WTC11 (cell line): ENCODE measurements around the gene RNF224. TPM values are rescaled to one million over a fixed set of nuclear protein-coding genes. Genes with fewer than 3 reads are reported as not detected.

Experiments
- ATAC-seq: fragments of 200-7000 bp; cut with Tn5 transposase; 2 replicates; pipeline ENCODE4 v1.10.0; 2021; ENCODE audit warnings: mild to moderate bottlenecking, moderate library complexity
- CTCF ChIA-PET: fragments of 300-600 bp; sonication (Branson Sonifier 250); formaldehyde crosslinking; loops from one replicate; lab custom pipeline; 2021; ENCODE audit warnings: antibody characterized with exemption; lab: Charles Lee
- POLR2A ChIA-PET: fragments of 350-600 bp; sonication (Branson Sonifier 250); formaldehyde crosslinking; loops from one replicate; lab custom pipeline; 2021; ENCODE audit warnings: antibody characterized with exemption; lab: Charles Lee
- DNase-seq: peaks from one replicate; pipeline ENCODE4 v3.0.0; 2021; ENCODE audit warnings: low spot score
- H3K27ac Mint-ChIP-seq: 2 replicates; pipeline ENCODE4 v1.8.0; 2021; ENCODE audit warnings: mixed read lengths
- H3K27me3 Mint-ChIP-seq: 2 replicates; pipeline ENCODE4 v1.8.0; 2021; ENCODE audit warnings: low read depth, mild to moderate bottlenecking, moderate library complexity, mixed read lengths
- H3K36me3 Mint-ChIP-seq: 2 replicates; pipeline ENCODE4 v1.8.0; 2021; ENCODE audit warnings: mixed read lengths
- H3K4me1 Mint-ChIP-seq: 2 replicates; pipeline ENCODE4 v1.8.0; 2022; ENCODE audit warnings: mixed read lengths
- H3K4me3 Mint-ChIP-seq: 2 replicates; pipeline ENCODE4 v1.8.0; 2021; ENCODE audit warnings: mild to moderate bottlenecking, moderate library complexity, mixed read lengths
- H3K9me3 Mint-ChIP-seq: 2 replicates; pipeline ENCODE4 v1.8.0; 2021; ENCODE audit warnings: mixed read lengths
- FOXP4 ChIP-seq: sonication (generic); formaldehyde crosslinking; IDR thresholded peaks from 2 replicates; pipeline ENCODE4 v1.8.0; 2022; ENCODE audit warnings: mild to moderate bottlenecking, missing genetic modification reagents
- GRHL2 ChIP-seq: fragments of 250-450 bp; sonication (Bioruptor Pico); IDR thresholded peaks from 2 replicates; pipeline ENCODE4 v1.8.0; 2022; ENCODE audit warnings: mild to moderate bottlenecking, moderate library complexity; ENCODE audit not compliant: insufficient replicate concordance, severe bottlenecking
- IRF2 ChIP-seq: sonication (generic); formaldehyde crosslinking; IDR thresholded peaks from 2 replicates; pipeline ENCODE4 v1.8.0; 2022; ENCODE audit warnings: low read depth, missing genetic modification reagents, borderline replicate concordance
- JAZF1 ChIP-seq: fragments of 250-450 bp; sonication (Bioruptor Pico); IDR thresholded peaks from 2 replicates; pipeline ENCODE4 v1.9.0; 2021; ENCODE audit warnings: moderate library complexity, mild to moderate bottlenecking, inconsistent platforms
- NR1H2 ChIP-seq: sonication (generic); formaldehyde crosslinking; IDR thresholded peaks from 2 replicates; pipeline ENCODE4 v1.9.0; 2021; ENCODE audit warnings: mild to moderate bottlenecking, moderate library complexity, missing genetic modification reagents
- RELA ChIP-seq: sonication (generic); formaldehyde crosslinking; IDR thresholded peaks from 2 replicates; pipeline ENCODE4 v1.8.1; 2022; ENCODE audit warnings: missing genetic modification reagents, mild to moderate bottlenecking, borderline replicate concordance
- ZBTB21 ChIP-seq: sonication (generic); formaldehyde crosslinking; IDR thresholded peaks from 2 replicates; pipeline ENCODE4 v1.8.1; 2023; ENCODE audit warnings: mild to moderate bottlenecking, missing genetic modification reagents, borderline replicate concordance
- ZNF138 ChIP-seq: sonication (generic); formaldehyde crosslinking; conservative IDR thresholded peaks from 2 replicates; pipeline ENCODE4 v1.8.1; 2022; ENCODE audit warnings: mild to moderate bottlenecking, moderate library complexity, missing genetic modification reagents
- ZNF232 ChIP-seq: sonication (generic); formaldehyde crosslinking; IDR thresholded peaks from 2 replicates; pipeline ENCODE4 v1.8.0; 2022; ENCODE audit warnings: mild to moderate bottlenecking, missing genetic modification reagents
- ZNF396 ChIP-seq: fragments of 250-450 bp; sonication (Bioruptor Pico); IDR thresholded peaks from 2 replicates; pipeline ENCODE4 v1.8.0; 2021; ENCODE audit warnings: mild to moderate bottlenecking, moderate library complexity, borderline replicate concordance
- ZNF423 ChIP-seq: fragments of 250-450 bp; sonication (Bioruptor Pico); IDR thresholded peaks from 2 replicates; pipeline ENCODE4 v2.1.2; 2022; ENCODE audit warnings: mild to moderate bottlenecking, moderate library complexity
- total RNA-seq: library from RNA; stranded (reverse); gene quantifications from 3 replicates; pipeline ENCODE4 v1.2.3, GENCODE V29; 2021
- TF ChIP-seq, protein P1 (sequence below): sonication (generic); formaldehyde crosslinking; IDR thresholded peaks from 2 replicates; pipeline ENCODE4 v1.8.0; 2023; ENCODE audit warnings: mild to moderate bottlenecking, missing genetic modification reagents
- TF ChIP-seq, protein P2 (sequence below): sonication (generic); formaldehyde crosslinking; IDR thresholded peaks from 2 replicates; pipeline ENCODE4 v1.8.1; 2023; ENCODE audit warnings: mild to moderate bottlenecking, missing genetic modification reagents, moderate library complexity
- TF ChIP-seq, protein P3 (sequence below): sonication (generic); formaldehyde crosslinking; IDR thresholded peaks from 2 replicates; pipeline ENCODE4 v1.8.1; 2023; ENCODE audit warnings: mild to moderate bottlenecking, missing genetic modification reagents, borderline replicate concordance
- TF ChIP-seq, protein P4 (sequence below): fragments of 250-450 bp; sonication (Bioruptor Pico); IDR thresholded peaks from 2 replicates; pipeline ENCODE4 v1.8.0; 2021; ENCODE audit warnings: mild to moderate bottlenecking

RNF224 gene
- total RNA-seq, 1 experiment from 2014 or later: 0.59 TPM

DNA sequence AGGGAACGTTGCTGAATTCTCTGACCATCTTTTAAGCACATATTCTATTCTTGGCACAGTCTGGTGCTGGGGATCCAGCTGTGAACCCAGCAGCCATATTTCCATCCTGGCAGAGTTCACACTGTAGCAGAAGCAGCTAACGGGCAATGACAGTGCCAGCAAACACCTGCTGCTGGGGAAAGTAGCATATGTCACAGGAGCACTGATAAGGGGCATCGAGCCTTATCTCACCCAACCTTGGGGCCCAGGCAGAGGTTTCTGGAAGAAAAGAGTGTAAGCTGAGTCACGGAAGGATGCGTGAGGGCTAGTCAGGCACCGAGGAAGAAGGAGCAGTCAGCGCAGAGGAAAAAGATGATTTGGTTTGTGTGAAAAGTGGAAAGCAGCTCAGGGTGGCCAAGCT is 20.7 kb upstream of the RNF224 start (continued):
- TF ChIP-seq, protein P1, sequence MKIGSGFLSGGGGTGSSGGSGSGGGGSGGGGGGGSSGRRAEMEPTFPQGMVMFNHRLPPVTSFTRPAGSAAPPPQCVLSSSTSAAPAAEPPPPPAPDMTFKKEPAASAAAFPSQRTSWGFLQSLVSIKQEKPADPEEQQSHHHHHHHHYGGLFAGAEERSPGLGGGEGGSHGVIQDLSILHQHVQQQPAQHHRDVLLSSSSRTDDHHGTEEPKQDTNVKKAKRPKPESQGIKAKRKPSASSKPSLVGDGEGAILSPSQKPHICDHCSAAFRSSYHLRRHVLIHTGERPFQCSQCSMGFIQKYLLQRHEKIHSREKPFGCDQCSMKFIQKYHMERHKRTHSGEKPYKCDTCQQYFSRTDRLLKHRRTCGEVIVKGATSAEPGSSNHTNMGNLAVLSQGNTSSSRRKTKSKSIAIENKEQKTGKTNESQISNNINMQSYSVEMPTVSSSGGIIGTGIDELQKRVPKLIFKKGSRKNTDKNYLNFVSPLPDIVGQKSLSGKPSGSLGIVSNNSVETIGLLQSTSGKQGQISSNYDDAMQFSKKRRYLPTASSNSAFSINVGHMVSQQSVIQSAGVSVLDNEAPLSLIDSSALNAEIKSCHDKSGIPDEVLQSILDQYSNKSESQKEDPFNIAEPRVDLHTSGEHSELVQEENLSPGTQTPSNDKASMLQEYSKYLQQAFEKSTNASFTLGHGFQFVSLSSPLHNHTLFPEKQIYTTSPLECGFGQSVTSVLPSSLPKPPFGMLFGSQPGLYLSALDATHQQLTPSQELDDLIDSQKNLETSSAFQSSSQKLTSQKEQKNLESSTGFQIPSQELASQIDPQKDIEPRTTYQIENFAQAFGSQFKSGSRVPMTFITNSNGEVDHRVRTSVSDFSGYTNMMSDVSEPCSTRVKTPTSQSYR (CRISPR knock-in tag): no peak
- no peak for TF ChIP-seq JAZF1 (CRISPR knock-in tag)
- TF ChIP-seq, protein P2, sequence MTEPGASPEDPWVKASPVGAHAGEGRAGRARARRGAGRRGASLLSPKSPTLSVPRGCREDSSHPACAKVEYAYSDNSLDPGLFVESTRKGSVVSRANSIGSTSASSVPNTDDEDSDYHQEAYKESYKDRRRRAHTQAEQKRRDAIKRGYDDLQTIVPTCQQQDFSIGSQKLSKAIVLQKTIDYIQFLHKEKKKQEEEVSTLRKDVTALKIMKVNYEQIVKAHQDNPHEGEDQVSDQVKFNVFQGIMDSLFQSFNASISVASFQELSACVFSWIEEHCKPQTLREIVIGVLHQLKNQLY (CRISPR knock-in tag): no peak
- TF ChIP-seq RELA (CRISPR knock-in tag): no peak
- TF ChIP-seq NR1H2 (CRISPR knock-in tag): no peak
- TF ChIP-seq GRHL2 (CRISPR knock-in tag): no peak
- no peak for TF ChIP-seq ZNF138
- no peak for TF ChIP-seq ZNF232
- no peak for TF ChIP-seq IRF2
- TF ChIP-seq ZNF396 (CRISPR knock-in tag): no peak
- TF ChIP-seq, protein P3, sequence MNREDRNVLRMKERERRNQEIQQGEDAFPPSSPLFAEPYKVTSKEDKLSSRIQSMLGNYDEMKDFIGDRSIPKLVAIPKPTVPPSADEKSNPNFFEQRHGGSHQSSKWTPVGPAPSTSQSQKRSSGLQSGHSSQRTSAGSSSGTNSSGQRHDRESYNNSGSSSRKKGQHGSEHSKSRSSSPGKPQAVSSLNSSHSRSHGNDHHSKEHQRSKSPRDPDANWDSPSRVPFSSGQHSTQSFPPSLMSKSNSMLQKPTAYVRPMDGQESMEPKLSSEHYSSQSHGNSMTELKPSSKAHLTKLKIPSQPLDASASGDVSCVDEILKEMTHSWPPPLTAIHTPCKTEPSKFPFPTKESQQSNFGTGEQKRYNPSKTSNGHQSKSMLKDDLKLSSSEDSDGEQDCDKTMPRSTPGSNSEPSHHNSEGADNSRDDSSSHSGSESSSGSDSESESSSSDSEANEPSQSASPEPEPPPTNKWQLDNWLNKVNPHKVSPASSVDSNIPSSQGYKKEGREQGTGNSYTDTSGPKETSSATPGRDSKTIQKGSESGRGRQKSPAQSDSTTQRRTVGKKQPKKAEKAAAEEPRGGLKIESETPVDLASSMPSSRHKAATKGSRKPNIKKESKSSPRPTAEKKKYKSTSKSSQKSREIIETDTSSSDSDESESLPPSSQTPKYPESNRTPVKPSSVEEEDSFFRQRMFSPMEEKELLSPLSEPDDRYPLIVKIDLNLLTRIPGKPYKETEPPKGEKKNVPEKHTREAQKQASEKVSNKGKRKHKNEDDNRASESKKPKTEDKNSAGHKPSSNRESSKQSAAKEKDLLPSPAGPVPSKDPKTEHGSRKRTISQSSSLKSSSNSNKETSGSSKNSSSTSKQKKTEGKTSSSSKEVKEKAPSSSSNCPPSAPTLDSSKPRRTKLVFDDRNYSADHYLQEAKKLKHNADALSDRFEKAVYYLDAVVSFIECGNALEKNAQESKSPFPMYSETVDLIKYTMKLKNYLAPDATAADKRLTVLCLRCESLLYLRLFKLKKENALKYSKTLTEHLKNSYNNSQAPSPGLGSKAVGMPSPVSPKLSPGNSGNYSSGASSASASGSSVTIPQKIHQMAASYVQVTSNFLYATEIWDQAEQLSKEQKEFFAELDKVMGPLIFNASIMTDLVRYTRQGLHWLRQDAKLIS (CRISPR knock-in tag): no peak

GRCh38 chr9:137211532-137211931 is 15.8 kb upstream of the RNF224 start:
- TF ChIP-seq JAZF1 (CRISPR knock-in tag): no peak
- no peaks in the 10 kb centered on the region for H3K27me3 Mint-ChIP-seq
- H3K9me3 Mint-ChIP-seq: no peaks in the 10 kb centered on the region
- ChIA-PET POLR2A (interaction anchor here (0.9 kb wide), 1 partner anchor 11 kb away, joined by 3 read pairs; no protein-coding TSS in a partner anchor), CTCF (interaction anchor here (1.0 kb wide), 1 partner anchor 11 kb away, joined by 3 read pairs; no protein-coding TSS in a partner anchor)
- H3K27ac Mint-ChIP-seq: no peak overlapping the region
- no peak for ATAC-seq
- H3K4me1 Mint-ChIP-seq: peaks cover 4% of the 10 kb centered on the region
- DNase-seq: no peak
- no peak overlapping the region for H3K4me3 Mint-ChIP-seq
- peaks cover 25% of the 10 kb centered on the region for H3K36me3 Mint-ChIP-seq

GRCh38 chr9:137212520-137212919 is 14.8 kb upstream of the RNF224 start:
- peaks cover 4% of the 10 kb centered on the region; the same call in 1 of the 2 replicates for H3K4me1 Mint-ChIP-seq
- H3K9me3 Mint-ChIP-seq: no peaks in the 10 kb centered on the region
- ATAC-seq: no peak

More at GRCh38 chr9:137212520-137212919, 14.8 kb upstream of the RNF224 start:
- DNase-seq: no peak
- no peak for TF ChIP-seq ZNF423
- TF ChIP-seq, protein P4, sequence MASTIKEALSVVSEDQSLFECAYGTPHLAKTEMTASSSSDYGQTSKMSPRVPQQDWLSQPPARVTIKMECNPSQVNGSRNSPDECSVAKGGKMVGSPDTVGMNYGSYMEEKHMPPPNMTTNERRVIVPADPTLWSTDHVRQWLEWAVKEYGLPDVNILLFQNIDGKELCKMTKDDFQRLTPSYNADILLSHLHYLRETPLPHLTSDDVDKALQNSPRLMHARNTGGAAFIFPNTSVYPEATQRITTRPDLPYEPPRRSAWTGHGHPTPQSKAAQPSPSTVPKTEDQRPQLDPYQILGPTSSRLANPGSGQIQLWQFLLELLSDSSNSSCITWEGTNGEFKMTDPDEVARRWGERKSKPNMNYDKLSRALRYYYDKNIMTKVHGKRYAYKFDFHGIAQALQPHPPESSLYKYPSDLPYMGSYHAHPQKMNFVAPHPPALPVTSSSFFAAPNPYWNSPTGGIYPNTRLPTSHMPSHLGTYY (CRISPR knock-in tag): no peak
- no peak for TF ChIP-seq FOXP4 (CRISPR knock-in tag)
- no peak for TF ChIP-seq ZBTB21 (CRISPR knock-in tag)
- H3K36me3 Mint-ChIP-seq: peaks cover 15% of the 10 kb centered on the region
- H3K27me3 Mint-ChIP-seq: no peaks in the 10 kb centered on the region
- no peak overlapping the region for H3K4me3 Mint-ChIP-seq
- no peak overlapping the region for H3K27ac Mint-ChIP-seq
- POLR2A ChIA-PET: interaction anchor here (1.7 kb wide), 1 partner anchor 12 kb away, joined by 7 read pairs; the partner anchor contains the start of gene TPRN
- CTCF ChIA-PET: interaction anchor here (1.0 to 2.8 kb wide), 4 partner anchors 10 to 36 kb away, joined by 3 to 10 read pairs (median 9); partner anchors contain the start of gene RNF208
